ENCODE results near the gene AMER3. TPM values are rescaled to one million over a fixed set of nuclear protein-coding genes. Genes with fewer than 3 reads are reported as not detected.

The AMER3 gene
- total RNA-seq, 1 experiment from 2014 or later, result 0.79 TPM

DNA sequence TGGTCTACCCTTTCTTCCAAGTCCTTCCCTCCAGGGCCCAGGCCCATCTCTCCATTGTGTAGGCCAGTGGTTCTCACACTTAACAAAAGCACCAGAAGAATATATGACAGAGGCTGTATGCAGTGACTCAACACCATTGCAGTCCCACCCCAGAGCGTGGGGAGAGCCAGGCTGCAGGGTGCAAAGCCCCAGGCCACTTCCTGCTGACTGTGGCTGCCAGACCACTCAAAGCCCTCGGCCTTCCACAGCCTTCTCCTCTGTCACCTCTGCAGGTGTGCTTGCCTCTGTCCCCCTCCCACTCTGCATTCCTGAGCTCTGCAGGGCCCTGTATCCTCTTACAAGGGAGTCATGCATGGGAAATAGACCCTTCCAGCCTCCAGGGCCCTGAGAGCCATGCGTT lies 41.0 kb downstream of the AMER3 start:
- H3K4me3 Mint-ChIP-seq (ENCODE audit: unreplicated experiment), result no peak overlapping the region

DNA sequence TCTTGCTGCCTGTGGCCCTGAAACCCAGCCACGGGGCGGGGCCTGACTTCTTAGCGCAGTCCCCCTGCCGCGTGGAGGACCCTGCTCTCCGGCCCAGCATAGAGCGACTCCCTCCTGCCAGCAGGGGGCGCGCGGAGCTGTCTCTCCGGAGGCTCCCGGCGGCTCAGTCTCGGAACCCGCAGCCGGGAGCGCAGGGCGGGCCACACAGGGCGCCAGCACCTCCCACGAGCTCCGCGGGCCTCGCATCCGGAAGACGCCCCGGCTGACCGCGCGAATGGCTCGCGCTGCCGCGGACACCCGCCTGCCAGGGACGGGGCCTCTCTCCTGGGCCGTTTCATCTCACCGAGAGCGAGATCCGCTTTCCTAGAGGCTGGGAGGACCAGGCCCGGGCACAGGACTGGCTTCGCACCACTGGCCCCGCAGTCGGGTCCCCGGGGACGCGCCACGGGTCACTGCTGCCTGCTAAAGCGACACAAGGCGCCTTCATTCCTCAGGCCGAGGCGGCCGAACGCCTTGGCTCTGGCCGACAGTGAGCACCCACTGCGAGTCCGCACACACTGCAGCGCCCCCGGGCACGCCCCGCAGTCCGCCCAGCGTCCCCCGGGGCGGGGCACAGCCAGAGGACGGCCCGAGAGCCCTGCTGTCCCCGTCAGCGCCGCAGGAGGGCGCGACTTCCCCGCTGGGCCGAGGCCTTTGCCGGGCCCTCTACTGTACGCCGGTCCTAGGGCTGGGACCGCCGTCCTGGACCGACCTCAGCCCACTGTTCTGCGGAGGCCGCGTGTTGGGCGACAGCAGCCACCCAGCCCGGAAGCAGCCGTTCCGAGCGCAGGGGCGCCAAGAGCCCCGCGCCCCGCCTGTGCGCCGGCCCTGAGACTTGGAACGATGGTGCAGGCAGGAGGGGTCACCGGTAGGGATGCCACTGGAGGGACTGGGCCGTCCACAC lies 42.4 kb downstream of the AMER3 start:
- H3K4me3 Mint-ChIP-seq (ENCODE audit: unreplicated experiment), result peak overlapping the region; percentile 67
- Histone ChIP-seq H3K9me3 (no peaks in the 10 kb centered on the region), H3K27me3 (replicated peaks; ENCODE audit: control insufficient read depth, insufficient read depth, low read length) (no peaks in the 10 kb centered on the region), H3K4me1 (no peaks in the 10 kb centered on the region), H3K4me3 (ENCODE audit: low read depth, low read length) (peak overlapping the region; percentile 94), H3K36me3 (ENCODE audit: control insufficient read depth, insufficient read depth, low read length) (no peaks in the 10 kb centered on the region)
- intact Hi-C loops (cut with micrococcal nuclease; ENCODE audit: unreplicated experiment), result loop anchor here (1.0 to 5.0 kb wide), 2 partner anchors 76 to 120 kb away; no protein-coding TSS in a partner anchor
- no TSS peak for BruUV-seq (replicated peaks)
- no peaks in the 10 kb centered on the region for H3K4me1 Mint-ChIP-seq (ENCODE audit: low read depth, unreplicated experiment)
- H3K27ac Mint-ChIP-seq (ENCODE audit: unreplicated experiment), result no peak overlapping the region
- peaks cover 6% of the 10 kb centered on the region for H3K27me3 Mint-ChIP-seq (ENCODE audit: insufficient read depth, unreplicated experiment)
- no peaks in the 10 kb centered on the region for H3K36me3 Mint-ChIP-seq (ENCODE audit: insufficient read depth, unreplicated experiment)
- H3K9me3 Mint-ChIP-seq (ENCODE audit: unreplicated experiment), result no peaks in the 10 kb centered on the region
- POLR2A ChIA-PET, result interaction anchor here (0.7 kb wide), 1 partner anchor 50 kb away, joined by 3 read pairs; no protein-coding TSS in a partner anchor
- CTCF ChIA-PET, result interaction anchor here (0.6 to 2.6 kb wide), 13 partner anchors 15 to 236 kb away, joined by 3 to 34 read pairs (median 4); no protein-coding TSS in a partner anchor
- DNase-seq, result peak; percentile 88 to 95
- TF ChIP-seq, protein P1, sequence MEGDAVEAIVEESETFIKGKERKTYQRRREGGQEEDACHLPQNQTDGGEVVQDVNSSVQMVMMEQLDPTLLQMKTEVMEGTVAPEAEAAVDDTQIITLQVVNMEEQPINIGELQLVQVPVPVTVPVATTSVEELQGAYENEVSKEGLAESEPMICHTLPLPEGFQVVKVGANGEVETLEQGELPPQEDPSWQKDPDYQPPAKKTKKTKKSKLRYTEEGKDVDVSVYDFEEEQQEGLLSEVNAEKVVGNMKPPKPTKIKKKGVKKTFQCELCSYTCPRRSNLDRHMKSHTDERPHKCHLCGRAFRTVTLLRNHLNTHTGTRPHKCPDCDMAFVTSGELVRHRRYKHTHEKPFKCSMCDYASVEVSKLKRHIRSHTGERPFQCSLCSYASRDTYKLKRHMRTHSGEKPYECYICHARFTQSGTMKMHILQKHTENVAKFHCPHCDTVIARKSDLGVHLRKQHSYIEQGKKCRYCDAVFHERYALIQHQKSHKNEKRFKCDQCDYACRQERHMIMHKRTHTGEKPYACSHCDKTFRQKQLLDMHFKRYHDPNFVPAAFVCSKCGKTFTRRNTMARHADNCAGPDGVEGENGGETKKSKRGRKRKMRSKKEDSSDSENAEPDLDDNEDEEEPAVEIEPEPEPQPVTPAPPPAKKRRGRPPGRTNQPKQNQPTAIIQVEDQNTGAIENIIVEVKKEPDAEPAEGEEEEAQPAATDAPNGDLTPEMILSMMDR (IDR thresholded peaks at IDR 0.05; ENCODE audit: insufficient read depth in 1 of 2, low read depth in 1 of 2, low read length in 1 of 2, severe bottlenecking in 1 of 2, unreplicated experiment in 1 of 2), result peak; percentile 78 to 97

More for the DNA sequence above, 41.0 kb downstream of the AMER3 start:
- Histone ChIP-seq H3K27me3 (replicated peaks; ENCODE audit: control insufficient read depth, insufficient read depth, low read length) (no peaks in the 10 kb centered on the region), H3K9me3 (no peaks in the 10 kb centered on the region), H3K36me3 (ENCODE audit: control insufficient read depth, insufficient read depth, low read length) (no peaks in the 10 kb centered on the region), H3K4me3 (ENCODE audit: low read depth, low read length) (no peak overlapping the region), H3K4me1 (no peaks in the 10 kb centered on the region)
- CTCF ChIA-PET, result interaction anchor here (1.7 kb wide), 1 partner anchor 75 kb away, joined by 8 read pairs; no protein-coding TSS in a partner anchor
- POLR2A ChIA-PET, result no interaction called here
- DNase-seq, result no peak
- no peaks in the 10 kb centered on the region for H3K4me1 Mint-ChIP-seq (ENCODE audit: low read depth, unreplicated experiment)
- BruUV-seq (replicated peaks), result no TSS peak
- H3K9me3 Mint-ChIP-seq (ENCODE audit: unreplicated experiment), result no peaks in the 10 kb centered on the region
- H3K36me3 Mint-ChIP-seq (ENCODE audit: insufficient read depth, unreplicated experiment), result no peaks in the 10 kb centered on the region
- H3K27ac Mint-ChIP-seq (ENCODE audit: unreplicated experiment), result no peak overlapping the region
- peaks cover 6% of the 10 kb centered on the region for H3K27me3 Mint-ChIP-seq (ENCODE audit: insufficient read depth, unreplicated experiment)
- intact Hi-C loops (cut with micrococcal nuclease; ENCODE audit: unreplicated experiment), result loop anchor here (5.0 kb wide), 1 partner anchor 121 kb away; no protein-coding TSS in a partner anchor
- TF ChIP-seq, protein P1 (IDR thresholded peaks at IDR 0.05; ENCODE audit: insufficient read depth in 1 of 2, low read depth in 1 of 2, low read length in 1 of 2, severe bottlenecking in 1 of 2, unreplicated experiment in 1 of 2), result no peak

DNA sequence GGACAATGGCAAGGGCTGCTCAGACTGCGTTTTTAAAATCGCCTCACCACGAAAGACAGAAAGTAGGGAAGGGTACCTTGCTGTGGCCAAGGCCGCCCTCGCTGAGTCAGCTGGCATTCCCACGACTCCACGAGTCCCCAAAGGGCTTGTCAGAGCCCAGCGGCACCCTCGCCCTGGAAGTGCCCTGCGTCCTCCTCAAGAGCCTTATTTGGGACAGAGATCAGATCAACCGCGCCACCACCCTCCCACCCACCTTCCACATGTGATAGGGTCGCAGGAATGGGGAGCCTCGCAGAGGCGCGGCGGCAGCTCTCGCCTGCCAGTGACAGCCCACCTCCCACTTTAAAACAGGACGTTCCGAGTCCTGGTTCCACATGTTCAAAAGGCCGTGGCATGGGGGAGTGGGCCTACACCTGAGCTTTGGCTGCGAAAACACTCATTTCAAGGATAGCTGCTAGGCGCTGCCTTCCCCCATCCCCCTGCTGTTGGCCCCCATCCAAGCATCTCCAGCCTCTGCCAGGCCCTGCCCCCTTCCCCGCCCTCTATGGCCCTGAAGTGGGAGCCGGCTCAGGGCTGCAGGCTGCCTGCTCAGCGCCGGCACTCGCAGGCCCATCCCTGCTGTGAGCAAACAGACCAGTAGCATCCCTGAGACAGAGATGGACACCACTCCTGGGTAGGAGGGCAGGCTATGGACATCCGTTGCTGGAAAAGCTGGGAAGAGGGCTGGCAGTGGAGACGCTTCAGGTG lies 43.3 kb downstream of the AMER3 start:
- TF ChIP-seq, protein P1 (IDR thresholded peaks at IDR 0.05; ENCODE audit: insufficient read depth in 1 of 2, low read depth in 1 of 2, low read length in 1 of 2, severe bottlenecking in 1 of 2, unreplicated experiment in 1 of 2), result no peak
- H3K4me1 ChIP-seq, result no peaks in the 10 kb centered on the region
- H3K27me3 ChIP-seq (replicated peaks; ENCODE audit: control insufficient read depth, insufficient read depth, low read length), result no peaks in the 10 kb centered on the region
- intact Hi-C loops (cut with micrococcal nuclease; ENCODE audit: unreplicated experiment), result loop anchor here (1.0 to 5.0 kb wide), 2 partner anchors 75 to 119 kb away; no protein-coding TSS in a partner anchor
- no peaks in the 10 kb centered on the region for H3K9me3 Mint-ChIP-seq (ENCODE audit: unreplicated experiment)
- CTCF ChIA-PET, result interaction anchor here (1.0 to 2.6 kb wide), 2 partner anchors 75 to 122 kb away, joined by 3 to 34 read pairs; no protein-coding TSS in a partner anchor
- BruUV-seq (replicated peaks), result no TSS peak
- DNase-seq, result no peak
- H3K36me3 Mint-ChIP-seq (ENCODE audit: insufficient read depth, unreplicated experiment), result no peaks in the 10 kb centered on the region
- H3K27ac Mint-ChIP-seq (ENCODE audit: unreplicated experiment), result no peak overlapping the region
- H3K27me3 Mint-ChIP-seq (ENCODE audit: insufficient read depth, unreplicated experiment), result peaks cover 6% of the 10 kb centered on the region
- H3K4me3 Mint-ChIP-seq (ENCODE audit: unreplicated experiment), result peak overlapping the region; percentile 67
- POLR2A ChIA-PET, result no interaction called here
- H3K9me3 ChIP-seq, result no peaks in the 10 kb centered on the region
- H3K36me3 ChIP-seq (ENCODE audit: control insufficient read depth, insufficient read depth, low read length), result no peaks in the 10 kb centered on the region
- no peaks in the 10 kb centered on the region for H3K4me1 Mint-ChIP-seq (ENCODE audit: low read depth, unreplicated experiment)
- peak overlapping the region; percentile 94 for H3K4me3 ChIP-seq (ENCODE audit: low read depth, low read length)

Data from Caco-2 (cell line).